Keratinocyte (primary cell): ENCODE data around the gene RHOG.

Source experiments
- EZH2 ChIP-seq: IDR thresholded peaks from one replicate; pipeline ENCODE4 v1.6.1; 2012; ENCODE audit warnings: inconsistent platforms, mild to moderate bottlenecking, low read length, moderate library complexity
- TF ChIP-seq, protein P1 (sequence below), 3 experiments: IDR thresholded peaks in 1 of 3; conservative IDR thresholded peaks in 1 of 3; optimal IDR thresholded peaks in 1 of 3; 2 replicates in 2 of 3; 3 replicates in 1 of 3; pipeline versions ENCODE3 to v1.5.1; 2011; ENCODE audit warnings: low read length in 3 of 3, mild to moderate bottlenecking in 3 of 3, moderate library complexity in 2 of 3, control low read depth in 1 of 3, inconsistent platforms in 1 of 3; ENCODE audit not compliant: insufficient read depth in 2 of 3; ENCODE audit errors: extremely low read depth in 1 of 3

DNA sequence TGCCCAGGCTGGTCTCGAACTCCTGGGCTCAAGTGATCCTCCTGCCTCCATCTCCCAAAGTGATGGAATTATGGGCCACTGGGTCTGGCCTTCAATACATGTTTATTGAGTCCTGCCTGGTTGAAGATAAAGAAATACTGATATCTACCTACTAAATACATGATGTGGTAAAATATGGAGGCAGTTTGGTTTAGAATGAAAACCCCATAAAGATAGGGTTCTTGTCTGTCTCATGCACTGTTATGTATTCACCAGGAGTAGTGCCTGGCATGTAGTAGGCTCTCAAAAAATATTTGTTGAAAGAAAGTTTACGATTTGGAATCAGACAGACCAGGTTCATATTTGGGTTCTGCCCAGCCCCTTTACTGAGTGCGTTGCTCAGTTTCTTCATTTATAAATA is 35.9 kb upstream of the RHOG start:
- TF ChIP-seq, protein P1, sequence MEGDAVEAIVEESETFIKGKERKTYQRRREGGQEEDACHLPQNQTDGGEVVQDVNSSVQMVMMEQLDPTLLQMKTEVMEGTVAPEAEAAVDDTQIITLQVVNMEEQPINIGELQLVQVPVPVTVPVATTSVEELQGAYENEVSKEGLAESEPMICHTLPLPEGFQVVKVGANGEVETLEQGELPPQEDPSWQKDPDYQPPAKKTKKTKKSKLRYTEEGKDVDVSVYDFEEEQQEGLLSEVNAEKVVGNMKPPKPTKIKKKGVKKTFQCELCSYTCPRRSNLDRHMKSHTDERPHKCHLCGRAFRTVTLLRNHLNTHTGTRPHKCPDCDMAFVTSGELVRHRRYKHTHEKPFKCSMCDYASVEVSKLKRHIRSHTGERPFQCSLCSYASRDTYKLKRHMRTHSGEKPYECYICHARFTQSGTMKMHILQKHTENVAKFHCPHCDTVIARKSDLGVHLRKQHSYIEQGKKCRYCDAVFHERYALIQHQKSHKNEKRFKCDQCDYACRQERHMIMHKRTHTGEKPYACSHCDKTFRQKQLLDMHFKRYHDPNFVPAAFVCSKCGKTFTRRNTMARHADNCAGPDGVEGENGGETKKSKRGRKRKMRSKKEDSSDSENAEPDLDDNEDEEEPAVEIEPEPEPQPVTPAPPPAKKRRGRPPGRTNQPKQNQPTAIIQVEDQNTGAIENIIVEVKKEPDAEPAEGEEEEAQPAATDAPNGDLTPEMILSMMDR (optimal IDR thresholded peaks at IDR 0.05 in 1 of 3, IDR thresholded peaks at IDR 0.05 in 1 of 3, conservative IDR thresholded peaks at IDR 0.05 in 1 of 3; ENCODE audit: extremely low read depth in 1 of 3, insufficient read depth in 2 of 3, low read length in 3 of 3): no peak
- no peak for TF ChIP-seq EZH2
